ENCODE data around the gene LRRC56.

Gene LRRC56

GRCh38 chr11:576811-577610 is 39.7 kb downstream of the LRRC56 start:
- DNase-seq, result no peak

GRCh38 chr11:577611-577894 is 40.2 kb downstream of the LRRC56 start:
- no peak for DNase-seq

GRCh38 chr11:578276-579035 is 41.1 kb downstream of the LRRC56 start:
- DNase-seq, result no peak

GRCh38 chr11:579830-580601 is 42.7 kb downstream of the LRRC56 start:
- DNase-seq, result no peak

- no peak for DNase-seq
Observed at GRCh38 chr11:581342-581741, 44.0 kb downstream of the LRRC56 start.

GRCh38 chr11:581752-582151 is 44.4 kb downstream of the LRRC56 start:
- DNase-seq, result no peak

GRCh38 chr11:584287-584686 is 47.0 kb downstream of the LRRC56 start:
- DNase-seq, result no peak

GRCh38 chr11:586376-587316 is 49.3 kb downstream of the LRRC56 start:
- DNase-seq, result no peak

GRCh38 chr11:587546-587945 is 50.2 kb downstream of the LRRC56 start:
- DNase-seq, result no peak

- no peak for DNase-seq
Observed at GRCh38 chr11:587978-588380, 50.7 kb downstream of the LRRC56 start.

GRCh38 chr11:589798-590197 is 52.5 kb downstream of the LRRC56 start:
- no peak for DNase-seq

- no peak for DNase-seq
Observed at GRCh38 chr11:590997-591396, 53.7 kb downstream of the LRRC56 start.

- no peak for DNase-seq
Observed at GRCh38 chr11:592501-592900, 55.2 kb downstream of the LRRC56 start.

- DNase-seq, result no peak
Observed at GRCh38 chr11:592918-593317, 55.6 kb downstream of the LRRC56 start.

- no peak for DNase-seq
Observed at GRCh38 chr11:593347-593746, 56.0 kb downstream of the LRRC56 start.

- no peak for DNase-seq
Observed at GRCh38 chr11:595400-595799, 58.1 kb downstream of the LRRC56 start.

- no peak for DNase-seq
Observed at GRCh38 chr11:596374-596773, 59.0 kb downstream of the LRRC56 start.

GRCh38 chr11:597166-597725 is 59.9 kb downstream of the LRRC56 start:
- no peak for DNase-seq

- no peak for DNase-seq
Observed at GRCh38 chr11:598005-598680, 60.8 kb downstream of the LRRC56 start.

GRCh38 chr11:601573-602245 is 64.4 kb downstream of the LRRC56 start:
- no peak for DNase-seq

- DNase-seq, result no peak
Observed at GRCh38 chr11:603154-603553, 65.8 kb downstream of the LRRC56 start.
